GM19468 (cell line): ENCODE measurements around the gene TMC3.

Source experiments
- ATAC-seq: cut with Tn5 transposase; IDR thresholded peaks from one replicate; pipeline ENCODE4 v1.9.1; 2021; ENCODE audit warnings: mild to moderate bottlenecking, moderate library complexity, moderate number of reproducible peaks; ENCODE audit not compliant: unreplicated experiment; ENCODE audit errors: extremely low read depth

TMC3 gene

GRCh38 chr15:81285461-81285860, 88.6 kb downstream of the TMC3 start:
- no peak for ATAC-seq

GRCh38 chr15:81284256-81285031, 89.6 kb downstream of the TMC3 start:
- ATAC-seq: peak; percentile 69

GRCh38 chr15:81282911-81283310, 91.1 kb downstream of the TMC3 start:
- ATAC-seq: no peak

- ATAC-seq: no peak
Measured at GRCh38 chr15:81282606-81282895, 91.5 kb downstream of the TMC3 start.

- no peak for ATAC-seq
Measured at GRCh38 chr15:81281766-81282605, 92.0 kb downstream of the TMC3 start.

- no peak for ATAC-seq
Measured at GRCh38 chr15:81281456-81281735, 92.6 kb downstream of the TMC3 start.
